ENCODE measurements around the gene OTOGL.

The OTOGL gene

DNA sequence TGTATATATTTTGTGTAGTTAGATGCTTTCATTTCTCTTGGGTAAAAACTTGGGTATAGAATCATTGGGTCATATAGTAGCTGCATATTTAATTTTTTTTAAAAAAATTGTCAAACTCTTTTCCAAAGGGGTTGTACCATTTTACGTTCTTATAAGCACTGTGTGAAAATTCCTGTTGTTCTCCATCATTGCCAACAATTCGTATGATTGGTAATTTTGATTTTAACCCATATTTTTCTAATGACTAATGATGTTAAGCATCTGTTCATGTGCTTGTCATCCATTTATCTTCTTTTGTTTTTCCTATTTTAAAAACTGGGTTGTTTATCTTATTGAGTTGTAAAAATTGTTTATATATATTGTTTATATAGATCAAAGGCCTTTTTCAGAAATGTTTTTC, 77.4 kb downstream of the OTOGL start:
- no peak for DNase-seq (ENCODE audit: low read depth)
- TF ChIP-seq MYC (IDR thresholded peaks at IDR 0.05; ENCODE audit: low read depth, low read length) (no peak), POLR2A (IDR thresholded peaks at IDR 0.05; ENCODE audit: extremely low read depth, insufficient read length) (no peak)
- no peak overlapping the region for H3K4me3 ChIP-seq (ENCODE audit: low read depth, low read length)

DNA sequence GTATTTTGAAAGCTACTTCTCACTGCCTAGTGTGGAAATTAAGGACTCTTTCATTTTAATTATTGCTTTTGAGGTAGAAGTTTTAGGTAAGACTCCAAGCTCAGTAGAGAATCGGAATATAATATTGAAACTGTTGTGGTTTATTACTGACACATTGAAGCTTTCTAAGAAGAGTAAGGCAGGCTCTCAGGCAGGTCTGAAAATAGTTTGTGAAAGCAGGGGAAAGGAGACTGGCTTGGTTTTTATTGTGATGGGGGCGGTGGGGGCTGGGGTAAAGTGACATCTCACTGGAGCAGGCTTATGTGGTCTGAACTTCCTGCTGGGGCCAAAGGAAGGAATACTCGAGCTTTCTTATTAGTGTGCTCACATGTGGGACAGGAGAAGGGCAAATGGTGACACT, 79.5 kb downstream of the OTOGL start:
- TF ChIP-seq POLR2A (IDR thresholded peaks at IDR 0.05; ENCODE audit: extremely low read depth, insufficient read length) (no peak), MYC (IDR thresholded peaks at IDR 0.05; ENCODE audit: low read depth, low read length) (no peak)
- TF ChIP-seq, protein P1, sequence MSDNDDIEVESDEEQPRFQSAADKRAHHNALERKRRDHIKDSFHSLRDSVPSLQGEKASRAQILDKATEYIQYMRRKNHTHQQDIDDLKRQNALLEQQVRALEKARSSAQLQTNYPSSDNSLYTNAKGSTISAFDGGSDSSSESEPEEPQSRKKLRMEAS (IDR thresholded peaks at IDR 0.05; ENCODE audit: low read depth, low read length) = no peak
- TF ChIP-seq, protein P2, sequence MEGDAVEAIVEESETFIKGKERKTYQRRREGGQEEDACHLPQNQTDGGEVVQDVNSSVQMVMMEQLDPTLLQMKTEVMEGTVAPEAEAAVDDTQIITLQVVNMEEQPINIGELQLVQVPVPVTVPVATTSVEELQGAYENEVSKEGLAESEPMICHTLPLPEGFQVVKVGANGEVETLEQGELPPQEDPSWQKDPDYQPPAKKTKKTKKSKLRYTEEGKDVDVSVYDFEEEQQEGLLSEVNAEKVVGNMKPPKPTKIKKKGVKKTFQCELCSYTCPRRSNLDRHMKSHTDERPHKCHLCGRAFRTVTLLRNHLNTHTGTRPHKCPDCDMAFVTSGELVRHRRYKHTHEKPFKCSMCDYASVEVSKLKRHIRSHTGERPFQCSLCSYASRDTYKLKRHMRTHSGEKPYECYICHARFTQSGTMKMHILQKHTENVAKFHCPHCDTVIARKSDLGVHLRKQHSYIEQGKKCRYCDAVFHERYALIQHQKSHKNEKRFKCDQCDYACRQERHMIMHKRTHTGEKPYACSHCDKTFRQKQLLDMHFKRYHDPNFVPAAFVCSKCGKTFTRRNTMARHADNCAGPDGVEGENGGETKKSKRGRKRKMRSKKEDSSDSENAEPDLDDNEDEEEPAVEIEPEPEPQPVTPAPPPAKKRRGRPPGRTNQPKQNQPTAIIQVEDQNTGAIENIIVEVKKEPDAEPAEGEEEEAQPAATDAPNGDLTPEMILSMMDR (IDR thresholded peaks at IDR 0.05; ENCODE audit: low read depth, low read length) = no peak
- DNase-seq (ENCODE audit: low read depth) = no peak
- no peak overlapping the region for H3K4me3 ChIP-seq (ENCODE audit: low read depth, low read length)

DNA sequence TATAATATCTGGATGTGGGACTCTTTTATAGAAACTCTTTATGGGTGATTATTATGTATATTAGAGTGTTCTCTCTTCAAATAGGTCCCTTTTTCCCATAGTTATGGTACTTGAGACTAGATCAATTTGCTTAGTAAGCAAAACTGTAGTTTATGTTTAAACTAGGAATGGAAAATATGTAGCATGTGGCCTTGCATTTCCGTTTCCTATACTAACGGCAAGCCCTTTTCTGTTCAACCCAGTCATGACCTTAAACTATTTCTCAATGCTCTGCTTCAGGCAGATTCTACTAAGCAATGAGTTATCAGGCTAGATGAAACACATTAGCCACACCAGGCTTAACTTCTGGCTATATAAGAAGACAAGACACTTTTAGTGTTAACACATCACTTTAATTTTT, 84.6 kb downstream of the OTOGL start:
- TF ChIP-seq, protein P2 (IDR thresholded peaks at IDR 0.05; ENCODE audit: low read depth, low read length) = no peak
- TF ChIP-seq, protein P1 (IDR thresholded peaks at IDR 0.05; ENCODE audit: low read depth, low read length) = no peak
- TF ChIP-seq POLR2A (IDR thresholded peaks at IDR 0.05; ENCODE audit: extremely low read depth, insufficient read length) (no peak), MYC (IDR thresholded peaks at IDR 0.05; ENCODE audit: low read depth, low read length) (no peak)
- no peak overlapping the region for H3K4me3 ChIP-seq (ENCODE audit: low read depth, low read length)
- no peak for DNase-seq (ENCODE audit: low read depth)

DNA sequence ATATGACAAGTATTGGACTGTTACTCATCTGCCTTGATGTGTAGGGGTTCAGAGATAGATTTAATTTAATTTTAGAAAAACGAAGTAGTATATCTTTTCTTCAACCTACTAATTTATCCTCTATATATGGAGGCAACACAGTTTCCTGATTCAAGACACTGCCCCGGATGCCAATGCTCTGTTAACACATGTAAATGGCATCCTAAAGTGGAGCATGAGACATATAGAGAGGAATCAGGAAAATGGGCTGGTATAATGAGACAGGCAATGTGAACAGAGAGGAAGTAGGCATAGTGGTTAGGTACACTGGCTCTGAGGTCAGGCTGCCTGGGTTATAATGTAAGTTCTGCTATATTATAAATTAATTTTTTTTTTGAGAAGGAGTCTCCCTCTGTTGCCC, 85.6 kb downstream of the OTOGL start:
- no peak for DNase-seq (ENCODE audit: low read depth)
- TF ChIP-seq, protein P1 (IDR thresholded peaks at IDR 0.05; ENCODE audit: low read depth, low read length) = no peak
- TF ChIP-seq POLR2A (IDR thresholded peaks at IDR 0.05; ENCODE audit: extremely low read depth, insufficient read length) (no peak), MYC (IDR thresholded peaks at IDR 0.05; ENCODE audit: low read depth, low read length) (no peak)
- TF ChIP-seq, protein P2 (IDR thresholded peaks at IDR 0.05; ENCODE audit: low read depth, low read length) = no peak
- H3K4me3 ChIP-seq (ENCODE audit: low read depth, low read length) = no peak overlapping the region

DNA sequence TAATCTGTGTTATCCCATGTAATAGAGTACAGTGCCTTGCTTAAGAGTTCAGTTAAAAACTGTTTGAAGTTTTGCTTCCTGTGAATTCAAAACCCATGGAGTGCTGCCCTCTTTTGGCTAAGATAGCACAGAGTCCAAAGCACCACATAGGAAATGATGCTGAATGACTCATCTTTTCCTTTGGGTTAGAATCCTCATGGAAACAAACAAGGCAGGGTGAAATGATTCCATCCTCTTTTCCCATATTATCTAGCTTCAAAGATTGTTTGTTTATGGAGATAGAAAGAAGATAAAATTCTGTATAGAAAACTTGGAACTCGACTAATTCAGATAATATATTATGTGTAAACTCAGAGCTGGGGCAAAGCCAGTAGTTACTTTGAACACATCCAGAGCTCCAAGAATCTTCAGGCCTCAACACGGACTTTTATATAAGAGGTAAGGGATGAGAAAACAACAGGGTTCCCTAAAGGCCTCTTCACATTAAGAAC, 87.4 kb downstream of the OTOGL start:
- H3K4me3 ChIP-seq (ENCODE audit: low read depth, low read length) = no peak overlapping the region
- peak; percentile 64 for DNase-seq (ENCODE audit: low read depth)
- TF ChIP-seq, protein P1 (IDR thresholded peaks at IDR 0.05; ENCODE audit: low read depth, low read length) = no peak
- TF ChIP-seq, protein P2 (IDR thresholded peaks at IDR 0.05; ENCODE audit: low read depth, low read length) = peak; percentile 80
- TF ChIP-seq MYC (IDR thresholded peaks at IDR 0.05; ENCODE audit: low read depth, low read length) = no peak

DNA sequence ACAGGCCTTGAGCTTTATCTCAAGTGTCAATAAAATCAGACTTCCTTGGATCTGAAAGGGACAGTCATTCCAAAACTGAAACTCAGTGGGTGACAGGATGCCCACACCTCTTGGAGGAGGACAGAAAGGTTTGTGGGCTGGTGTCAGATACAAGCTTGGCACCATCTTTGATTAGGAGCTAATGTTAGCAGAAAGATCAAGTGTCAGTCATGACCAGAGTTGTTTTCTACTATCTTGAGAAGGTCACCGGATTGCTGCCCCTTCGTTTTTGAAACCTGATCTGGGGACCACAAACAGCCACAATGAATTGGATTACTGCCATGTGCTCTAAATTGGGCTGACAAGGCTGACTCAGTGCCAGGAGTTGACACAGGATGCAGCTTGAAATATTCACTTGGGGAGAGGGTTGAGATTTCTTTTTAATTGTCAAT, 88.3 kb downstream of the OTOGL start:
- TF ChIP-seq POLR2A (IDR thresholded peaks at IDR 0.05; ENCODE audit: extremely low read depth, insufficient read length) (no peak), MYC (IDR thresholded peaks at IDR 0.05; ENCODE audit: low read depth, low read length) (no peak)
- DNase-seq (ENCODE audit: low read depth) = no peak
- H3K4me3 ChIP-seq (ENCODE audit: low read depth, low read length) = no peak overlapping the region

DNA sequence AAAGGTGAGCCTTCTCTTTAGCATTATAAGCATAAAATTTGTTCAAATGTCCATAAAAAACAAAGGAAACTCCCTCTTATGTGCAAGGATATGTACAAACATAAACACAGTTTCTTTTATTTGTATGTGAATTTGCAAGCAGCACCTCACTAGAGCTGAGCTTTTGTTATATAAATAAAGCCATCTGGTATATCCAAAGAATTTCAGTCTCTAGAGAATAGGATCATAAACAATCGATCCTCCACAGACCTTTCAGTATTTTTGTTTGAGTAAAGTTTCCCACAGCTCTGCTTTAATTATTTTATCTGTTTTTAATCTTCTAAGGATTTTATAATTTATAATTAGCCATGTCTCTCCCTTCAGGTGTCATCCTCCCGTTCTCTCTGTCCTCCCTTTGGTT, 89.2 kb downstream of the OTOGL start:
- no peak overlapping the region for H3K4me3 ChIP-seq (ENCODE audit: low read depth, low read length)
- DNase-seq (ENCODE audit: low read depth) = no peak
- TF ChIP-seq MYC (IDR thresholded peaks at IDR 0.05; ENCODE audit: low read depth, low read length) = no peak
- TF ChIP-seq, protein P1 (IDR thresholded peaks at IDR 0.05; ENCODE audit: low read depth, low read length) = no peak
- TF ChIP-seq, protein P2 (IDR thresholded peaks at IDR 0.05; ENCODE audit: low read depth, low read length) = no peak
- no peak for TF ChIP-seq POLR2A (IDR thresholded peaks at IDR 0.05; ENCODE audit: extremely low read depth, insufficient read length)
